ENCODE measurements around the gene PRKACB.

Gene PRKACB

DNA sequence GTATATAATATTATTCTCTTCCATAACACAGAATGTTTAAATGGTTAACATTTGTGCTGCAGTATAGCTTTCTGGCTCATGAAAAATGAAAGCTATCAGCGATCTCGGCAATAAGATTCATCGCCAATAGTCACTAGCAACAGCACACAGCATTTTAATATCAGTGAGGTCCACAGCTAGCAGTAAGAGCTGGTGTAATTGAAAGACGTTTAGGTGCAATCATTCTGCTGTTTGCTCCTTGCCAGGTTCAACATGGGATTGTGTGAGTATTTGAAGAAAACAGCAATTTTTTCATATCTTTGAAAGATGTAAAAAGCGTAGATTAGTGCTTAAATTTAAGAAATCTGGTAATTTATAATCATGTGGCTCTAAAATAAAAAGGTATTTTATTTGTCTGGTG, 20.1 kb downstream of the PRKACB start:
- no peak for TF ChIP-seq TAF1 (IDR thresholded peaks at IDR 0.05; ENCODE audit: borderline replicate concordance, insufficient read depth, low read length)
- TF ChIP-seq SIN3A (IDR thresholded peaks at IDR 0.05; ENCODE audit: borderline replicate concordance, insufficient read depth, low read length): no peak
- no peak for TF ChIP-seq FOXP2 (optimal IDR thresholded peaks at IDR 0.05; ENCODE audit: borderline replicate concordance, extremely low read depth, extremely low read length, insufficient read depth)
- TF ChIP-seq REST (IDR thresholded peaks at IDR 0.05; ENCODE audit: insufficient read depth in 1 of 2, low read depth in 2 of 2, low read length in 2 of 2): no peak

- TF ChIP-seq FOXP2 (optimal IDR thresholded peaks at IDR 0.05; ENCODE audit: borderline replicate concordance, extremely low read depth, extremely low read length, insufficient read depth): no peak
- no peak for TF ChIP-seq POLR2AphosphoS5 (IDR thresholded peaks at IDR 0.05; ENCODE audit: low read depth, low read length)
- TF ChIP-seq SIN3A (IDR thresholded peaks at IDR 0.05; ENCODE audit: borderline replicate concordance, insufficient read depth, low read length): no peak
- no peak for TF ChIP-seq REST (IDR thresholded peaks at IDR 0.05; ENCODE audit: insufficient read depth in 1 of 2, low read depth in 2 of 2, low read length in 2 of 2)
- TF ChIP-seq TAF1 (IDR thresholded peaks at IDR 0.05; ENCODE audit: borderline replicate concordance, insufficient read depth, low read length): no peak
Observed at GRCh38 chr1:84164567-84165021, 20.5 kb downstream of the PRKACB start.

GRCh38 chr1:84165601-84166000, 21.5 kb downstream of the PRKACB start:
- TF ChIP-seq REST (IDR thresholded peaks at IDR 0.05; ENCODE audit: insufficient read depth in 1 of 2, low read depth in 2 of 2, low read length in 2 of 2) (no peak), POLR2AphosphoS5 (IDR thresholded peaks at IDR 0.05; ENCODE audit: low read depth, low read length) (no peak), SIN3A (IDR thresholded peaks at IDR 0.05; ENCODE audit: borderline replicate concordance, insufficient read depth, low read length) (no peak), FOXP2 (optimal IDR thresholded peaks at IDR 0.05; ENCODE audit: borderline replicate concordance, extremely low read depth, extremely low read length, insufficient read depth) (no peak), TAF1 (IDR thresholded peaks at IDR 0.05; ENCODE audit: borderline replicate concordance, insufficient read depth, low read length) (no peak)

- TF ChIP-seq FOXP2 (optimal IDR thresholded peaks at IDR 0.05; ENCODE audit: borderline replicate concordance, extremely low read depth, extremely low read length, insufficient read depth) (no peak), POLR2AphosphoS5 (IDR thresholded peaks at IDR 0.05; ENCODE audit: low read depth, low read length) (no peak), REST (IDR thresholded peaks at IDR 0.05; ENCODE audit: insufficient read depth in 1 of 2, low read depth in 2 of 2, low read length in 2 of 2) (no peak), SIN3A (IDR thresholded peaks at IDR 0.05; ENCODE audit: borderline replicate concordance, insufficient read depth, low read length) (no peak), TAF1 (IDR thresholded peaks at IDR 0.05; ENCODE audit: borderline replicate concordance, insufficient read depth, low read length) (no peak)
Observed at GRCh38 chr1:84166797-84167196, 22.7 kb downstream of the PRKACB start.

DNA sequence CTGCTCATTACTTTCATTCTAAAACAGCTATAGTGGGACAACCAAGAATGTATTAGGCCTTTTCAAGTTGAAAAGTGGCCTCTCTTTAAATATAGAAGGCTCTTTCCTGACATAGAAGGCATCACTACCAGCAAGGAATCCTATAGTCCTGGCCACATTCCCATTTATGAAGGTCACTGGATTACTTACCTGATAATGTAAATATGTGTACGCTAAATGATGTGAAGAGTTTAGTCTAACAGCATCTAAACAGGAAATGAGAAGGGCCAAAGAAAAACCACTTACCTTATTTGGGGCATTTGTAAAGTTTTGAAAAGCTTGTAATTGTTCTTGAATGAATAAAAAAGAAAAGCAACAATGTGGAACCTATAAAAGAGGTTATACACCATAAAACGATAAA, 24.7 kb downstream of the PRKACB start:
- TF ChIP-seq REST (IDR thresholded peaks at IDR 0.05; ENCODE audit: insufficient read depth in 1 of 2, low read depth in 2 of 2, low read length in 2 of 2) (no peak), TAF1 (IDR thresholded peaks at IDR 0.05; ENCODE audit: borderline replicate concordance, insufficient read depth, low read length) (no peak), SIN3A (IDR thresholded peaks at IDR 0.05; ENCODE audit: borderline replicate concordance, insufficient read depth, low read length) (no peak), FOXP2 (optimal IDR thresholded peaks at IDR 0.05; ENCODE audit: borderline replicate concordance, extremely low read depth, extremely low read length, insufficient read depth) (no peak), POLR2AphosphoS5 (IDR thresholded peaks at IDR 0.05; ENCODE audit: low read depth, low read length) (no peak)
